Measurements from ENCODE around the gene LRRC7.

DNA sequence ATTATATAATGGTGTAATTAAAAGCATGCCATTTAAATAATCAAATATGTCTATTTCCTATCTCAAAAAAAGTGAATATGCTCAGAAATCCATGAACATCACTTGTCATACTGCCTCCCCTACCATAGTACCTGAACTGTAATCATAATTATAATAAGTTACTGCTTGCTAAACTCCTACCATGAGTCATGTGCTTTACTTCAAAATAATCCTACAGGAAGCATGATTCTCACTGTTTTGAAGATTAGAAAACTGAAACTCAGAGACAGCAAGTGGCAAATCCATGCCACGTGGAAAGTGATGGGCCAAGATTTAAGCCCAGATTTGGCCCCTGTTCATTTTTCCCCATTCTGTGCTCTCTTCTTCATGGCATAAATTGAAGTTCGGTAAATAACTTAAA is 5.2 kb downstream of the LRRC7 start:
- TF ChIP-seq, protein P1, sequence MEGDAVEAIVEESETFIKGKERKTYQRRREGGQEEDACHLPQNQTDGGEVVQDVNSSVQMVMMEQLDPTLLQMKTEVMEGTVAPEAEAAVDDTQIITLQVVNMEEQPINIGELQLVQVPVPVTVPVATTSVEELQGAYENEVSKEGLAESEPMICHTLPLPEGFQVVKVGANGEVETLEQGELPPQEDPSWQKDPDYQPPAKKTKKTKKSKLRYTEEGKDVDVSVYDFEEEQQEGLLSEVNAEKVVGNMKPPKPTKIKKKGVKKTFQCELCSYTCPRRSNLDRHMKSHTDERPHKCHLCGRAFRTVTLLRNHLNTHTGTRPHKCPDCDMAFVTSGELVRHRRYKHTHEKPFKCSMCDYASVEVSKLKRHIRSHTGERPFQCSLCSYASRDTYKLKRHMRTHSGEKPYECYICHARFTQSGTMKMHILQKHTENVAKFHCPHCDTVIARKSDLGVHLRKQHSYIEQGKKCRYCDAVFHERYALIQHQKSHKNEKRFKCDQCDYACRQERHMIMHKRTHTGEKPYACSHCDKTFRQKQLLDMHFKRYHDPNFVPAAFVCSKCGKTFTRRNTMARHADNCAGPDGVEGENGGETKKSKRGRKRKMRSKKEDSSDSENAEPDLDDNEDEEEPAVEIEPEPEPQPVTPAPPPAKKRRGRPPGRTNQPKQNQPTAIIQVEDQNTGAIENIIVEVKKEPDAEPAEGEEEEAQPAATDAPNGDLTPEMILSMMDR (conservative IDR thresholded peaks at IDR 0.05 in 1 of 2, IDR thresholded peaks at IDR 0.05 in 1 of 2; ENCODE audit: low read depth in 1 of 2, low read length in 2 of 2) = no peak
- TF ChIP-seq EZH2 (IDR thresholded peaks at IDR 0.05; ENCODE audit: low read length, missing control alignments) = no peak

All from fibroblast of lung (primary cell).